K562 (cell line): ENCODE data around the gene ACBD6. TPM values are rescaled to one million over a fixed set of nuclear protein-coding genes. Genes with fewer than 3 reads are reported as not detected.
"Not testable (repeated sequence)": the region's sequence is repeated elsewhere in the genome, so short reads cannot be mapped to it uniquely, and the experiment has no call there.

ENCODE experiments used
- ATAC-seq: fragments of 200-7000 bp; cut with Tn5 transposase; 3 replicates; pipeline ENCODE4 v1.9.1; 2020; ENCODE audit warnings: moderate library complexity
- BruUV-seq: library from RNA; stranded (reverse); fragments of 400-500 nt; replicated peaks from 2 replicates; lab custom pipeline; 2021; lab: Mats Ljungman, UMichigan
- CTCF ChIA-PET: fragments of 300-600 bp; formaldehyde crosslinking; extraction: SDS; loops from one replicate; lab custom pipeline; 2021; ENCODE audit warnings: low intra/inter-chr PET ratio; lab: Yijun Ruan, JAX
- POLR2A ChIA-PET: fragments of 300-600, 350-650 bp; sonication (Branson Sonifier 250); formaldehyde crosslinking; extraction: SDS; loops from one replicate; lab custom pipeline; 2021; ENCODE audit warnings: antibody characterized with exemption, inconsistent platforms; lab: Yijun Ruan, JAX
- DNase-seq, 4 experiments: peaks; one replicate each; pipeline versions ENCODE4 v3.0.0 to v3.0.0-alpha.2; 2011 to 2018; ENCODE audit warnings: low spot score in 3 of 4, mixed read lengths in 3 of 4; ENCODE audit errors: extremely low read depth in 1 of 4
- FAIRE-seq: peaks from 2 replicates; lab custom pipeline; 2011; peaks lifted over from hg19 to GRCh38; lab: Jason Lieb, UNC
- H2AFZ ChIP-seq: 2 replicates; pipeline ENCODE4 v1.6.0; 2011; ENCODE audit warnings: low read depth, low read length, control low read depth, inconsistent platforms
- H3K27ac ChIP-seq: fragments of 200-600 bp; 3 replicates; pipeline ENCODE4 v1.8.0; 2011; ENCODE audit warnings: low read depth, mild to moderate bottlenecking, control low read depth, inconsistent platforms, low read length, moderate library complexity, mixed read lengths; ENCODE audit errors: extremely low read depth
- H3K27me3 ChIP-seq, 2 experiments: fragments of 300-600 bp in 1 of 2; 2 replicates in 1 of 2; 3 replicates in 1 of 2; pipeline versions ENCODE4 v1.6.0 to v1.8.0; 2011; ENCODE audit warnings: inconsistent platforms in 2 of 2, low read length in 2 of 2, mild to moderate bottlenecking in 1 of 2, mixed read lengths in 1 of 2, moderate library complexity in 1 of 2; ENCODE audit not compliant: control insufficient read depth in 2 of 2, insufficient read depth in 2 of 2
- H3K36me3 ChIP-seq: fragments of 300-600 bp; 3 replicates; pipeline ENCODE4 v1.8.0; 2011; ENCODE audit warnings: mild to moderate bottlenecking, low read length, inconsistent platforms; ENCODE audit not compliant: control insufficient read depth, insufficient read depth
- H3K4me1 ChIP-seq, 2 experiments: fragments of 200-600 bp in 1 of 2; replicated peaks in 1 of 2; 2 replicates in 1 of 2; 3 replicates in 1 of 2; pipeline versions ENCODE4 v1.5.1 to v1.8.0; 2011; ENCODE audit warnings: inconsistent platforms in 2 of 2, low read length in 2 of 2, mild to moderate bottlenecking in 1 of 2, mixed read lengths in 1 of 2, moderate library complexity in 1 of 2; ENCODE audit not compliant: control insufficient read depth in 2 of 2, insufficient read depth in 2 of 2
- H3K4me2 ChIP-seq: 2 replicates; pipeline ENCODE4 v1.6.1; 2011; ENCODE audit warnings: low read length, control low read depth, inconsistent platforms, mixed read lengths; ENCODE audit not compliant: insufficient read depth
- H3K4me3 ChIP-seq: fragments of 200-600 bp; sonication (generic), shearing (Covaris generic); 2 replicates; pipeline ENCODE4 v1.5.1; 2016; ENCODE audit warnings: control low read depth, inconsistent platforms
- H3K79me2 ChIP-seq: fragments of 200-600 bp; 3 replicates; pipeline ENCODE4 v1.8.0; 2011; ENCODE audit warnings: low read length, inconsistent platforms; ENCODE audit not compliant: control insufficient read depth, insufficient read depth
- H3K9ac ChIP-seq, 2 experiments: 2 replicates each; pipeline versions ENCODE4 v1.6.0 to v1.6.1; 2011; ENCODE audit warnings: low read depth in 2 of 2, low read length in 2 of 2, control low read depth in 1 of 2, inconsistent platforms in 1 of 2, mild to moderate bottlenecking in 1 of 2, mixed read lengths in 1 of 2; ENCODE audit not compliant: insufficient read depth in 1 of 2
- H3K9me1 ChIP-seq: one replicate; pipeline ENCODE4 v1.6.0; 2011; ENCODE audit warnings: inconsistent platforms, mild to moderate bottlenecking, low read length, moderate library complexity; ENCODE audit not compliant: control insufficient read depth, insufficient read depth
- H3K9me3 ChIP-seq: replicated peaks from 2 replicates; pipeline ENCODE4 v1.5.1; 2011; ENCODE audit warnings: low read depth, low read length, inconsistent platforms; ENCODE audit not compliant: control insufficient read depth, insufficient read depth
- H4K20me1 ChIP-seq: replicated peaks from 2 replicates; pipeline ENCODE4 v1.6.1; 2011; ENCODE audit warnings: low read length, inconsistent platforms, mixed read lengths; ENCODE audit not compliant: control insufficient read depth, insufficient read depth
- CLOCK ChIP-seq: fragments of 250-450 bp; sonication (Bioruptor Pico); IDR thresholded peaks from 2 replicates; pipeline ENCODE4 v1.4.0; 2020; ENCODE audit warnings: mild to moderate bottlenecking, moderate library complexity, borderline replicate concordance
- COPS2 ChIP-seq: fragments of 450-650 bp; conservative IDR thresholded peaks from 2 replicates; pipeline ENCODE4 v1.6.1; 2016; ENCODE audit warnings: mild to moderate bottlenecking, moderate library complexity
- EP300 ChIP-seq: IDR thresholded peaks from 2 replicates; pipeline ENCODE4 v1.6.1; 2012; ENCODE audit warnings: low read length, improper control_type of control experiment
- HDGF ChIP-seq: fragments of 450-650 bp; IDR thresholded peaks from 2 replicates; pipeline ENCODE4 v1.6.1; 2016
- HNRNPLL ChIP-seq: fragments of 200-400 bp; formaldehyde crosslinking; IDR thresholded peaks from 2 replicates; pipeline ENCODE4 v1.6.1; 2017; ENCODE audit warnings: low read length, low read depth, mild to moderate bottlenecking; ENCODE audit not compliant: poor library complexity, severe bottlenecking
- ZNF707 ChIP-seq: fragments of 250-450 bp; sonication (Bioruptor Pico); conservative IDR thresholded peaks from 2 replicates; pipeline ENCODE4 v1.8.0; 2022; ENCODE audit warnings: inconsistent platforms, mild to moderate bottlenecking, moderate library complexity
- WGBS: fragments of 100-300 bp; shearing (Covaris generic); methylation state at CpG from one replicate; pipeline ENCODE4 v1.1.6; 2016; ENCODE audit warnings: low coverage, mixed read lengths; ENCODE audit not compliant: insufficient coverage; ENCODE audit errors: missing lambda C conversion rate; 5-methylcytosine and 5-hydroxymethylcytosine counted together
- in situ Hi-C: fragments of 300-500 bp; cut with MboI; formaldehyde crosslinking; loops from 4 replicates; pipeline ENCODE4 v1.15.0; 2018; ENCODE audit warnings: inconsistent platforms, mixed read lengths
- intact Hi-C: fragments of 100-400 bp; cut with micrococcal nuclease; formaldehyde crosslinking; loops from 2 replicates; pipeline ENCODE4 v1.14.2; 2022
- polyA plus RNA-seq, 8 experiments: library from polyadenylated mRNA; depleted of rRNA in 4 of 8; stranded (reverse) in 5 of 8; unstranded in 3 of 8; fragments of >200 nt; fragmentation: Nextera tagmentation in 2 of 8; fragmentation: Illumina TruSeq in 1 of 8; extraction: Ambion mirVana in 2 of 8; extraction: Trizol in 1 of 8; gene quantifications; 2 replicates each; pipeline versions ENCODE4 v1.2.1 to v1.2.3, GENCODE V29; 2011 to 2014; ENCODE audit warnings: inconsistent platforms in 1 of 8, missing spikeins in 1 of 8
- total RNA-seq, 7 experiments: library from RNA; depleted of rRNA in 6 of 7; stranded (reverse); fragments of >200 nt in 6 of 7; fragmentation: Illumina TruSeq in 2 of 7; extraction: Trizol in 2 of 7; gene quantifications; 2 replicates each; pipeline versions ENCODE4 v1.2.1 to v1.2.3, GENCODE V29; 2011 to 2021; ENCODE audit warnings: low replicate concordance in 1 of 7

ACBD6 gene
- total and polyA plus RNA-seq, 9 of the 15 experiments (the other 6 are each of a cell fraction or from before 2014, with no cell fraction given) = 16.9 to 107 (median 77.7) TPM

- TF ChIP-seq ZNF707 (CRISPR knock-in tag) = no peak
- no peak for TF ChIP-seq EP300
- TF ChIP-seq HDGF = no peak
- TF ChIP-seq CLOCK (CRISPR knock-in tag) = no peak
- no peak for TF ChIP-seq HNRNPLL
- no peak for TF ChIP-seq COPS2
- TF ChIP-seq, all 486 proteins: peak for 0
These were observed 47.9 kb upstream of the ACBD6 start (continued) for GRCh38 chr1:180550241-180550640.

- H3K36me3 ChIP-seq, H3K27me3 ChIP-seq, H3K4me3 ChIP-seq, BruUV-seq, DNase-seq, H3K9me3 ChIP-seq, intact Hi-C loops, H3K9me1 ChIP-seq, H3K4me1 ChIP-seq, in situ Hi-C loops, ATAC-seq, H3K79me2 ChIP-seq, H3K27ac ChIP-seq, H4K20me1 ChIP-seq, H3K4me2 ChIP-seq, H3K9ac ChIP-seq, FAIRE-seq: not testable (repeated sequence)
- peak overlapping the region; percentile 22; the same call in 1 of the 2 replicates for H2AFZ ChIP-seq
- 65% methylated on average over 6 of the region's 8 CpGs for WGBS
- CTCF ChIA-PET = interaction anchor here (0.7 kb wide), 1 partner anchor 259 kb away, joined by 7 read pairs; no protein-coding TSS in a partner anchor
- POLR2A ChIA-PET = interaction anchor here (0.7 to 1.9 kb wide), 3 partner anchors 11 to 23 kb away, joined by 3 to 6 read pairs (median 4); no protein-coding TSS in a partner anchor
These were observed 47.4 kb upstream of the ACBD6 start for GRCh38 chr1:180549770-180550169.
